A549 (cell line): ENCODE results near the gene SDF4.

Source experiments
- EP300 ChIP-seq, 2 experiments: fragments of >200 bp; sonication (Bioruptor Twin); formaldehyde crosslinking; IDR thresholded peaks; 2 replicates in 1 of 2; 3 replicates in 1 of 2; pipeline ENCODE4 v1.6.1; 2016 to 2017
- FOSL2 ChIP-seq, 2 experiments: fragments of 450-650 bp in 1 of 2; fragments of >200 bp in 1 of 2; sonication (Bioruptor Twin) in 1 of 2; formaldehyde crosslinking; IDR thresholded peaks; 2 replicates each; pipeline versions ENCODE4 v1.5.0 to v1.6.1; 2016 to 2020; ENCODE audit warnings: mild to moderate bottlenecking in 1 of 2, moderate library complexity in 1 of 2
- MAZ ChIP-seq: fragments of 150-350 bp; IDR thresholded peaks from 2 replicates; pipeline ENCODE4 v1.6.1; 2014; ENCODE audit warnings: antibody characterized with exemption, low read depth, low read length, borderline replicate concordance
- RFX5 ChIP-seq: fragments of 450-650 bp; IDR thresholded peaks from 2 replicates; pipeline ENCODE4 v1.7.1; 2014; ENCODE audit warnings: antibody characterized with exemption, mild to moderate bottlenecking, moderate library complexity
- ZFP36 ChIP-seq: fragments of 450-650 bp; IDR thresholded peaks from 2 replicates; pipeline ENCODE4 v1.6.1; 2014; ENCODE audit warnings: borderline replicate concordance; ENCODE audit not compliant: partially characterized antibody
- TF ChIP-seq, protein P1 (sequence below): fragments of >200 bp; sonication (Bioruptor Twin); formaldehyde crosslinking; IDR thresholded peaks from 3 replicates; pipeline ENCODE4 v1.5.1; 2016

DNA sequence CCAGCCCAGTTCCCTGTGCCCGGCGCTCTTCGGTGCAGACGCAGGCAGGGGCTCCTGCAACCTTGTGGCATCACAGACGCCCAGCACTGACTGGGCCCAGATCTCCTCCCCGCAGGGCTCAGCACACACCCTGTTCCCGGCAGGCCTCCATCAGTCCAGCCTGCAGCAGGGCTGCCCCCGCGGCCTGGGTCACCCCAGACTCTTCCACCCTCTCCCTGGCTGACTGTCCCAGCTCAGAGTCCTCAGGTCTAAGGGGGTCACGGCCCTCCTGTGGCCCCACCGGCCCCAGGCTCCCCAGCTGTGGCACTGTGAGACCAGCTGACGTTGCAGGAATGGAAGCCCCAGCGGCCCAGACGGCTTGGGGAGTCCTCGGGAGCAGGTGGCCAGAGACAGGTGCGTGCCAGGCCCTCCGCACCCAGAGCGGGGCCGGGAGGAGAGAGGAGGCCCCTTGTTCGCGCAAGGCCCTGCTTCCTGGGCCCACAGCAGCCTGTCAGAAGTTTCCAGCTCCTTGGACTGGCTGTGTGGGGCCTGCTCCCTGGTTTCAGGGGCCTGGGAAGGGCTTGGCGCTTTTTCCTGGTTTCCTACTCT, 4.5 kb upstream of the SDF4 start:
- TF ChIP-seq MAZ (no peak), ZFP36 (no peak), EP300 (IDR thresholded peaks at IDR 0.05) (no peak), FOSL2 (IDR thresholded peaks at IDR 0.05) (no peak), FOSL2 (CRISPR knock-in tag; IDR thresholded peaks at IDR 0.05) (no peak), RFX5 (no peak)
- TF ChIP-seq, protein P1, sequence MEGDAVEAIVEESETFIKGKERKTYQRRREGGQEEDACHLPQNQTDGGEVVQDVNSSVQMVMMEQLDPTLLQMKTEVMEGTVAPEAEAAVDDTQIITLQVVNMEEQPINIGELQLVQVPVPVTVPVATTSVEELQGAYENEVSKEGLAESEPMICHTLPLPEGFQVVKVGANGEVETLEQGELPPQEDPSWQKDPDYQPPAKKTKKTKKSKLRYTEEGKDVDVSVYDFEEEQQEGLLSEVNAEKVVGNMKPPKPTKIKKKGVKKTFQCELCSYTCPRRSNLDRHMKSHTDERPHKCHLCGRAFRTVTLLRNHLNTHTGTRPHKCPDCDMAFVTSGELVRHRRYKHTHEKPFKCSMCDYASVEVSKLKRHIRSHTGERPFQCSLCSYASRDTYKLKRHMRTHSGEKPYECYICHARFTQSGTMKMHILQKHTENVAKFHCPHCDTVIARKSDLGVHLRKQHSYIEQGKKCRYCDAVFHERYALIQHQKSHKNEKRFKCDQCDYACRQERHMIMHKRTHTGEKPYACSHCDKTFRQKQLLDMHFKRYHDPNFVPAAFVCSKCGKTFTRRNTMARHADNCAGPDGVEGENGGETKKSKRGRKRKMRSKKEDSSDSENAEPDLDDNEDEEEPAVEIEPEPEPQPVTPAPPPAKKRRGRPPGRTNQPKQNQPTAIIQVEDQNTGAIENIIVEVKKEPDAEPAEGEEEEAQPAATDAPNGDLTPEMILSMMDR, result no peak
